Activated CD8-positive, alpha-beta memory T cell treated with anti-CD3 and anti-CD28 coated beads for 36 hours (primary cell): Measurements from ENCODE around the gene PRKG1. TPM values are rescaled to one million over a fixed set of nuclear protein-coding genes. Genes with fewer than 3 reads are reported as not detected.
"Not testable (repeated sequence)": the region's sequence is repeated elsewhere in the genome, so short reads cannot be mapped to it uniquely, and the experiment has no call there.

Source experiments
- CTCF ChIA-PET: fragments of 350-600 bp; sonication (Branson Sonifier 250); formaldehyde crosslinking; loops from one replicate; lab custom pipeline; 2021; ENCODE audit warnings: antibody characterized with exemption; lab: Charles Lee
- POLR2A ChIA-PET: fragments of 350-600 bp; sonication (Branson Sonifier 250); formaldehyde crosslinking; loops from one replicate; lab custom pipeline; 2021; ENCODE audit warnings: antibody characterized with exemption; lab: Charles Lee
- total RNA-seq, 2 experiments: library from RNA; stranded (reverse); gene quantifications; one replicate each; pipeline ENCODE4 v1.2.3, GENCODE V29; 2021

PRKG1 gene
- total RNA-seq, 2 experiments from 2014 or later, result not detected

DNA sequence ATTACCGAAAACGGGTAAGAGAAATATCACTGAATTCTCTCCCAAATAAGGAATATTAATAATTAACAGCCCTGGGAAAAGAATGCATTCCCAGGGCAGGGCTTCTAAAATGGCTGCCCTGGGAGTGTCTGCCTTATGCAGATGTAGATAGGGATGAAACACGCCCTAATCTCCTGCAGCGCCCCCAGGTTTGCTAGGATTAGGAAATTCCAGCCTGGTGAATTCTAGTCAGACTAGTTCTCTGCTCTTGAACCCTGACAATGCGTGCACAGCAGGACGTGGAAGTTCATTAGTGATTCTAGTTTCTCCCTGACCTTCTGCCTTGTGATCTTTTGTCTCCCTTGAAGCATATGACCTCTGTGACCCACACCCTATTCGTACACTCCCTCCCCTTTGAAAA lies 1130.6 kb downstream of the PRKG1 start:
- CTCF ChIA-PET, POLR2A ChIA-PET: not testable (repeated sequence)

DNA sequence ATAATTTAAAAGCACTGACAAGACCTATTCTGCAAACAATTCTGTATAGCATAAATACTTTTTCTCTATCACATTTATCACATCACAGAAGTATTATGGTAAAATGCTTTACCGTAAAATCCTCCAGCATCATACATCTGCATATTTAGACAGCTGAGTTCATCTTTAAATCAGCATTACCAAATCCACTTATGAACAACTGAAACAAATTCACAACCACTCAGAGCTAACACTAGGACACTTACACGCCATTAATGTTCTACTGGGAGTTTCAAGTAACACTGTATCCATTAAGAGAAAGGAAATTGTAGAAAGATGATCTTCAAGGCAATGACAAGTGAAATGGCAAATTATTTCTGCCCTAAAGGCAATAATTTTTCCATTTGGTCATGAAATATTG lies 1134.1 kb downstream of the PRKG1 start:
- ChIA-PET POLR2A (no interaction called here), CTCF (no interaction called here)

DNA sequence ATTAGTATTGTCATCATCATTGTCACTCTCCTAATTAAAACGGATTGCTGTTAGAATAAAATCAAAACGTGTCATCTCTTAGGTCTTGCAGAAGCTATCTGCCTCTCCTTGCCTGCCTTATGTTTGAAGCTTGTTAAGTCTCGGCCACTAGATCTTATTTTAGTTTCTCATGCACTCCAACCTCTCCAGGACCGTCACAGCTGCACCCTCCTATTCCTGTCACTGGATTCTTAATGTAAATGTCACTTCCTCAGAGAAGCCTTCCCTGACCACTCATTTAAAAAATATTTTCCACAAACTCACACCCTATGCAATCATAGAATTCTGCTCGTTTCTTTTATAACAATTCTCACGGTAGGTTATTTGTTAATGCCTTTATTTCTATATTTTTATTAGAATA lies 1135.9 kb downstream of the PRKG1 start:
- CTCF ChIA-PET, result no interaction called here
- POLR2A ChIA-PET, result no interaction called here

DNA sequence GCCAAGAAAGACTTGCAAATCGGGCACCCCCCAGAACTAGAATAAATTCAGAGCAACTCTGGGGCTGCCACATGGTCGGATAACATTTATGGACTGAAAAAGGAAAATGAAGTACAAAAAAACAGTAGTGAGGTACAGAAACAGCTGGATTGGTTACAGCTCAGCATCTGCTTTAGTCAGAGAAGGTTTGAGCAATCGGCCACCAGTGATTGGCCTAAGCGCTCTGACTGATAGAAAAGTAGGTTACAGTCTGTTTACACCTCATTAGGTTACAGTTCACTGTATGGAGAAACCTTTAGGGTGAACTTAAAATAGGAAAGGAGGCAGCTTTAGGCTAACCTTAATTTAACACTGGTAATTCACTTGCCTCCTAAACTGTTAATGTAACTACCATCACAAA lies 1137.8 kb downstream of the PRKG1 start:
- POLR2A ChIA-PET, result no interaction called here
- CTCF ChIA-PET, result no interaction called here

DNA sequence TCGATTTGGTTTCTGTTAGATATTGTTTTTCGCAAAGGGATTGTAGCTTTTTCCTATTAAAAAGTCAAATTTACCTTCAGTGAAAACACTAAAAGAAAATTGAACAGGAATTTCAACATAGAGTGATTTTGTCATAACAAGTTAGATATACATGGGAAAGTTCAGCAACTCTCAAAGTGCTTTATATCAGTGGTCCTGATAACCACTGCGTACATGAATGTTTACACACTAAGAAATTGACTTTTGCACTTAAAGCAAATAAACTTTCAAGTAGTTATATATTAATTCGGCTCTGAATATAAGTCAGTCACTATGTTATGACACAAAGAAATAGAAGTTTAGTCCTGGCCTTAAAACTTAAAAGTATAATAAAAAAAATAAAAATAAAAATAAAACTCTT lies 1138.5 kb downstream of the PRKG1 start:
- POLR2A ChIA-PET, result no interaction called here
- CTCF ChIA-PET, result no interaction called here

DNA sequence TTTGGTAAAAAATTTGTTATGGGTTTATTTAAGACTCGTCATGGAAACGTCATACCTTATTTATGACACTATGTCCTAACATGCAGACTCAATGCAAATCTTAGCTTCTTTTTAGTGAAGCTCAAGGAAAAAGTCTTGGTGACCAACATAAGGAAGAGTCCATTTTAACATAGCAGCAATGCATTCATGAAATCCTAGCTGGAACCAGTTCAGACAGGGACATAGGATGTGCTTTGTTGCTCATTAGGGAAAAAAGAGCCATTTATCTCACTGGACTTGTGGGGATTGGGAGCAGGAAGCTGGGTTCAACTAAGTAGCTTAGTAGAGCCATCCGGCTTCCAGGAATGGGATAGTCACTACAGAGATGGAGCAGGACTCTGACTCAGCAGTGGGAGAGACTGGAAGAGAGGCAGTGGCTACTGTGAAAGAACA lies 1139.0 kb downstream of the PRKG1 start:
- CTCF ChIA-PET, result no interaction called here

DNA sequence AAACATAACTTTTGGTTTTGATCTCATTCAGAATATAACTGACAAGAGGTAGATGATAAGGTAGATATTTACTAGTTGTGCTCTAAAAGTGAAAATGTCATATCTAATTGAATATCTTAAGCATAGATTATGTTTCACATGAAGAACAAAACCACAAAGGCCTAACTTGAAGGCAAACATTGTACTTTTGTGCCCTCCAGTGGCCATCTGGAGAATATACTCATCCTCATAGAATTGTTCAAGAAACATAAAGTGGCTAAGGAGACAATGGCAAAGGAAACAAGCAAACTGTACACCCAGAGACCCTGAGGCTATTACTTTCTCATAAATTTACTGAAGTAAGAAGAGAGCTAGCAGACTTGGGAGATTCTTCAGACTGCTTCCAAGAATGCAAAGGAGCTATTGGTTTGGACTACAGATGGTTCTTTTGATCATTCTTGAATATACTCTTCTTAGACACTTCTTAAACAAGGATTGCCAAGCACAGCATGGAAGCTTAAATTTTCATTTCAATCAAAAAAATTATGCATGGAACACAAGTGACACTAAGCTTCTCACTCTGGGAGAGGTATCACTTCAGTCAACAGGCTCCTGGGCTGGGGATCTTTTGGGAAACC lies 1141.6 kb downstream of the PRKG1 start:
- POLR2A ChIA-PET, result no interaction called here
- CTCF ChIA-PET, result interaction anchor here (0.9 kb wide), 1 partner anchor 18 kb away, joined by 3 read pairs; no protein-coding TSS in a partner anchor

More for the DNA sequence above, 1139.0 kb downstream of the PRKG1 start:
- POLR2A ChIA-PET, result no interaction called here

DNA sequence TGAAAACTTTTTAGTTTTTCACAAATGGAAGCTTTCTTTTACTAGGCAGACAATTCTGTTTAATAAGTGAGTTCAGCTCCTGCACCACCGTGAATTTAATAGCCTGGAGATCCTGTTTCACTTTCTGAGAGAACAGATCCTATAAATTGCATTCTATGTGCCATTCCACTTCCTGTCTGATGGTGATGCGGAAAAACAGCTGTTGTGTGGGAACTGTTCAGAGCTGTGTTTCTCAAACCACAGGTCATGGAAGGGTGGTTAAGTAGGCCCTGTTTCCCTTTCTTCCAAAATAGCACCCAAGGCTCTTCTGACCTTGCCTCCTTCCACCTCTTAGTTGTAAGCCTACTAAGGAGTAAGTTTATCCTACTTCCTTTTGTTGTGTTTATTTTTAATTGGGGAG lies 1142.6 kb downstream of the PRKG1 start:
- CTCF ChIA-PET, result no interaction called here
- POLR2A ChIA-PET, result no interaction called here

DNA sequence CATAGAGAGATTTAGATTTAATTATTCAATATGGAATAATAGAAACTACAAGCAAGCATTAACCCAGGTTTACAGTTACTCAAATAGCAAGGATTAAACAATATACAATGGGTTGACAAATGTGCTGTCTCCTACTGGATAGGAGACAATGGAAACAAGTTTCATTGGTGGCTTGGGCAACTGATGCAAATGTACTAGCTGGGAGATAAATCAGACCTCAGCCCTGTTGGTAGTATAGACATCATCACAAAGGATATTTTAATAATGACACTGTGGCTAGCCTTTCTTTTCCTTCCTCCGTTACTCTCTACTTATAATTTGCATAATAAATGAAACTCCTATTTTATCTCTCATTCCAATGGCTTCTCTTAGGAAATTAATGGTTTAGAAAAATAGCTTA lies 1143.2 kb downstream of the PRKG1 start:
- POLR2A ChIA-PET, result no interaction called here
- CTCF ChIA-PET, result no interaction called here

DNA sequence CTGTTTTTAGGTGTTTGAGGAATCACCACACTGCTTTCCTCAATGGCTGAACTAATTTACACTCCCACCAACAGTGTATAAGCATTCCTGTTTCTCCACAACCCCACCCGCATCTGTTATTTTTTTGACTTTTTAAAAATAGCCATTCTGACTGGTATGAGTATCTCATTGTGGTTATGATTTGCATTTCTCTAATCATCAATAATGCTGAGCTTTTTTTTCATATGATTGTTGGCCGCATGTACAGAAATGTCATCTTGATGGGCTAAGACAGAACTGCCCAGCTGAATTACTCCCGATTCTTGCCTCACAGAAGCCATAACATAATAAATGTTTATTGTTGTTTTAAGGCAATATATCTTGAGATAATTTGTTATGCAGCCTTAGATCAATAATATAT lies 1146.7 kb downstream of the PRKG1 start:
- CTCF ChIA-PET, result no interaction called here
- POLR2A ChIA-PET, result no interaction called here

DNA sequence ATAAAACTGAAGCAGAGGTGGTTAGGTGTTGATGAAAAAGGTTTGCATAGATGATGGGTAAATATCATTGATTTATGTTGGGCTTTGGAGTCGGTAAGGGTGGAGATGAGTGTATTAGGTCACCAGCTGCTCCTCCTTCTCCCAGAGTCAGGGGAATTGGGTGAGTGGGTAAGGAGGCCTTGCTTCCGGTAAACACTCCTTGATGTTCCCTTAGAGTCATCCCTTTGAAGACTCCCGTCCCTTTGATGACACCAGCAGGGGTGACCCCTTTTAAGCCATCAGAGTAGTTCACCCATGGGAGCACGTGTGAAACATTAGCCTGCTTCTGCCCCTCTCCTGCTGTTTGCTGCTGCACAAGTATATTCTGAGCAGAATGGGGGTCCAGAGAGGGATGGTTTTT lies 1147.6 kb downstream of the PRKG1 start:
- ChIA-PET POLR2A (no interaction called here), CTCF (no interaction called here)

DNA sequence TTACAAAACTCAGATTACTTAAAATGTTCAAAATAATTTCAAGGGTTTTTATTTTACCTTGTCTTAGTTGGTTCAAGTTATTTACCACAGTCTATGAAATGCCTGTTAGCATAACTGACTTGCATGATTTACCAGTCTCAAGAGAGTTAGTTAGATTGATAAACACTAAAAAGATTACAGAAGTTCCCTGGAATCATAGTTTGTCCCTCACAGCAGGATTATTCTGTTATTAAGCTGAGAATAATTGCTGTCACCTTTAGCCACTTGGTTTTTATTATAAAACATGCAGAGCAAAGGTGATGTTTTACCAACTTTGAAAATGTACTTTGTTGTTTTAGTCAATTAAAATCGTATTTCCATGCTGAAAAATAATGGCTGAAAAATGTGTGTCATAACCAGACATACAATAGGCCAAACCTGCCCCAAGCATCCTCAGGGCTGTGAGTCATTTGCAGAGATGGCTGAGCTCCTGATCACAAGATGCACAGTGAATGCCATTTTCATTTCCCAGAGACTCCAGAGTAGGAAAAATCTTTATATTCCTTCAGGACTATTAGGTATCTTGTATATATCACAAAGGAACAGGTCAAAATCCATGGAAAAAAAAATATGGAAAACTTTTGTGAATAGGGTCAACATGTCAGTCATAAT lies 1152.0 kb downstream of the PRKG1 start:
- CTCF ChIA-PET, result no interaction called here
- POLR2A ChIA-PET, result no interaction called here

DNA sequence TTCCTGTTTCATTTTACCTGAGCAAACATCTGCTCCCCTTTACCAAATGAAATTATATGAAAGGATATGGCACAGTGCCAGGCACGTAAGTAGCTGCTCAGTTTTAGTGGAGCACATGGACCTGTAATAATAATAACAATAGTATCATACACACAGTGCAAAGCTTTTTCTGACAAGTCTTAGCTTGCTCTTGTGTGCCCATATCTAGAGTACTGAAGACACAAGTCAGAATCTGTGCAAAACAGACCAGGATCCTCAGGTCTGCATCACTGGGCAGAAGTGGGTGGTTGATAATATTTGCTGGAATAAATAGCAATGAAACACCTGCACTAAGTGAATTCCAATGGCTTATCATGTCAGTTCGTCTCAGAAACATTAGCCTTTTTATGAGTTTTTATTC lies 1154.3 kb downstream of the PRKG1 start:
- ChIA-PET POLR2A (no interaction called here), CTCF (no interaction called here)

DNA sequence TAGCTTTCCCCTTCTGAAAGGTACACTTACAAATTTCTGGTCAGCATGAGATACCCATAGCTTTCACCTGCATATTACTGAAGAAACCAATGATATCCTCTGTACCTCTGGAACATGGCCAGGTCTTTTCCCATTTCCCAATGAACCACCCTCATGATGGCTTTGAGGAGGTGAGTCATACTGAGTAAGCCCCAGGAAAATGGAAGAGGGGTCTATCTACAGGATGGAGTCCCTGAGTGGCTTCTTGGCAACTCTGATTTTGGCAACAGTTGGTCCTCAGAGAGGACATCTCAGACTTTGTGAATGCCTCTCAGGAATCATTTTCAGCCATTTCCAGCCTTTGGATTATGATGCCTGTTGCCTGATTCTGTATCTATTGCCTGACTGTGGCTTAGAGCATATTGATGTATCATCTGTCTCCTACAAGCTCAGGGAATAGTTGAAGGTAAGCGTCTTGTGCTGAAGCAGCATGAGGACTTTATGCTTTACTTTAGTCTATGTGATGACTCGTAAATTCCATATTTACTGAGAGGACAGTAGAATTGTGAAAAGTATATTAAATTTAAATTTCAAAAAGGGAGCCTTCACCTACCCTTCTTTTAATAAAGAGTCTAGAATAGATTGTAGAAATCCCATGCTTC lies 1155.1 kb downstream of the PRKG1 start:
- POLR2A ChIA-PET, result no interaction called here
- CTCF ChIA-PET, result no interaction called here

DNA sequence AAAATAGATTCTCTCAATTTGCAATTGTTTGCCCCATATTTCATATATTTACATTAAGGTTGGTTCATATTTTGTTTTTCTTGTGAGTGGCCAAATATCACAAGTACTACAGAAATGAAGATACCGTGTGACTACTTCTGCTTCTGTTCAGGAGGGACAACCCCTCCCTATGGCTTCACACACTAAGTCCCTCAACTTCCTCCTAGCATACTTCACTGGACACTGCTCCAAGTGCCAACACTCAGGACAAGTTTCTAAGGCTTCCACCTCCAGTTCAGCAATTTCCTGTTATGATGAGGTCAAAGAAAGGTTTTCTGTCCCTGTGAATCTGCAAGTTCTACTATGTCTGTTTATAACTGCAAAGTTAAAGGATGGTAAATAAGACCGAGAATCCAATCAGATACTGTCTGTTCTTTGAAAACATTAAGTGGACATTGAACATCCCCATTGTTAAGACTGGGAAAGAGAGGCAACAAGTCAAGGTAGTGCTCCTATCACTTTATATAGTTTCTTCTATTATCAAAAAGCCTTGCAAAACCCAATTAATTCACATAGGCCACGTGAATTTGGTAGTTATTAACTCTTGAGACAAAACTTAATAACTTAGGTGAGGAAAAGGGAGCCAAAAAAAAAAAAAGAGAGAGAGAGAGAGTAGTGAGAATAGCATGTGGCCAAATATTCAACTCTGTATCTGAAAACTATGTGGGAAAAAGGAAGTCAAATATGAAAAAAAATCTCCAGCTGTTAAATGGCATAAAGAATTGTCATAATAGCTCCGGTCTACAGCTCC lies 1158.5 kb downstream of the PRKG1 start:
- ChIA-PET POLR2A (no interaction called here), CTCF (no interaction called here)

DNA sequence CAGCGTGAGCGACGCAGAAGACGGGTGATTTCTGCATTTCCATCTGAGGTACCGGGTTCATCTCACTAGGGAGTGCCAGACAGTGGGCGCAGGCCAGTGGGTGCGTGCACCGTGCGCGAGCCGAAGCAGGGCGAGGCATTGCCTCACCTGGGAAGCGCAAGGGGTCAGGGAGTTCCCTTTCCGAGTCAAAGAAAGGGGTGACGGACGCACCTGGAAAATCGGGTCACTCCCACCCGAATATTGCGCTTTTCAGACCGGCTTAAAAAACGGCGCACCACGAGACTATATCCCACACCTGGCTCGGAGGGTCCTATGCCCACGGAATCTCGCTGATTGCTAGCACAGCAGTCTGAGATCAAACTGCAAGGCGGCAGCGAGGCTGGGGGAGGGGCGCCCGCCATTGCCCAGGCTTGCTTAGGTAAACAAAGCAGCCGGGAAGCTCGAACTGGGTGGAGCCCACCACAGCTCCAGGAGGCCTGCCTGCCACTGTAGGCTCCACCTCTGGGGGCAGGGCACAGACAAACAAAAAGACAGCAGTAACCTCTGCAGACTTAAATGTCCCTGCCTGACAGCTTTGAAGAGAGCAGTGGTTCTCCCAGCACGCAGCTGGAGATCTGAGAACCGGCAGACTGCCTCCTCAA lies 1159.2 kb downstream of the PRKG1 start:
- POLR2A ChIA-PET, CTCF ChIA-PET: not testable (repeated sequence)

DNA sequence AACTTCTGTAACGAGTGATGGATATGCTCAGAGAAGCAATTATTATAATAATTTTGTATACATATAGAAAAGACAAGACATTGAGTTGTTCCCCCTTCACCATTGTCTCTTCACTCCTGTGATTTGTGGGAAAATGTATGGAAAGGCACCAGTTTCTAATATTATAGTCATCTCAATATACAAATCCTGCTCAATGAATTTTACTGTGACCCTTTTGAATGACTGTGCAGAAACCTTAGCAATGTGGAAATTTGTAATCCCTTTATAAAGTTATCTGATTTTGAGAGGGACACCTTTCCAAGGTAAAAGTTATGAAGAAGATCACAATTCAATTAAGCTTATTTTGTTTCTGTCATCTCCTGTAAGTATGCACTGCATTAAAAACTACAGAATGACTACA lies 1165.5 kb downstream of the PRKG1 start:
- POLR2A ChIA-PET, result no interaction called here

DNA sequence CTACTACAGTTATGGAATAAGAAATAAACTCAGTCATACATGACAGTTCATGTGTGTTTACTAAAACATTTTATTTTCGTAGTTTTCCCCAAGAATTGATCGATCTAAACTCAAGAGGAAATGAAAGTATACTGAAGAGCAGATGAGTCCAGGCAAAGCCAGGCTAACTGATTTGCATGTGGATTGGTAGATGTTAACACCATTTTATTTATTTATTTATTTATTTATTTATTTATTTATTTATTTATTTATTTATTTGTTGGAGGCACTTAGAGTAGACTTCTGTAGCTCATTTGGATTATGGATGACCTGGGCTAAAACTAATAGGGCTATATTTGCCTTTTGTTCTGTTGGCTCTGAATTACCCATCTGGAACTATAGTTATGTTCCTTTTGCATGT lies 1171.3 kb downstream of the PRKG1 start:
- ChIA-PET CTCF (no interaction called here), POLR2A (no interaction called here)

More for the DNA sequence above, 1165.5 kb downstream of the PRKG1 start:
- CTCF ChIA-PET, result no interaction called here

DNA sequence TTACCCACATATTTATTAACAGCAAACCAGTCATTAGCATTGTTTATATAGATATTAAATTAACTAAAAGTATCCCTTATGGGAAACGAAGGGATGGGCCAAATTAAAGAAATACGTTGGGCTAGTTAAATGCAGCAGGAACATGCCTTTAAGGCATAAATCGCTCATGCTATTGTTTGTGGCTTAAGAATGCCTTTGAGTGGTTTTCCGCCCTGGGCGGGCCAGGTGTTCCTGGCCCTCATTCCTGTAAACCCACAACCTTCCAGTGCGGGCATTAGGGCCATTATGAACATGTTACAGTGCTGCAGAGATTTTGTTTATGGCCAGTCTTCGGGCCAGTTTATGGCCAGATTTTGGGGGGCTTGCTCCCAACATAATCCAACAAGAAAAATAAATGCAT lies 1173.6 kb downstream of the PRKG1 start:
- POLR2A ChIA-PET, CTCF ChIA-PET: not testable (repeated sequence)
